ENCODE data around the gene SASH1.

Gene SASH1

GRCh38 chr6:148470606-148471465, 128.2 kb downstream of the SASH1 start:
- DNase-seq (ENCODE audit: low read depth), result no peak

GRCh38 chr6:148471624-148472159, 129.1 kb downstream of the SASH1 start:
- no peak overlapping the region for H3K4me3 ChIP-seq (ENCODE audit: control insufficient read depth, low read depth, low read length)
- DNase-seq (ENCODE audit: low read depth), result no peak
- TF ChIP-seq CTCF (conservative IDR thresholded peaks at IDR 0.05; ENCODE audit: control insufficient read depth, insufficient read depth, low read depth, low read length), result no peak

More at GRCh38 chr6:148470606-148471465, 128.2 kb downstream of the SASH1 start:
- no peak for TF ChIP-seq CTCF (conservative IDR thresholded peaks at IDR 0.05; ENCODE audit: control insufficient read depth, insufficient read depth, low read depth, low read length)
- H3K4me3 ChIP-seq (ENCODE audit: control insufficient read depth, low read depth, low read length), result no peak overlapping the region

- no peak for DNase-seq (ENCODE audit: low read depth)
- TF ChIP-seq CTCF (conservative IDR thresholded peaks at IDR 0.05; ENCODE audit: control insufficient read depth, insufficient read depth, low read depth, low read length), result no peak
- no peak overlapping the region for H3K4me3 ChIP-seq (ENCODE audit: control insufficient read depth, low read depth, low read length)
These were observed 129.8 kb downstream of the SASH1 start for GRCh38 chr6:148472171-148473105.

GRCh38 chr6:148479497-148479896, 136.9 kb downstream of the SASH1 start:
- no peak overlapping the region for H3K4me3 ChIP-seq (ENCODE audit: control insufficient read depth, low read depth, low read length)
- TF ChIP-seq CTCF (conservative IDR thresholded peaks at IDR 0.05; ENCODE audit: control insufficient read depth, insufficient read depth, low read depth, low read length), result no peak
- DNase-seq (ENCODE audit: low read depth), result no peak

GRCh38 chr6:148487461-148487860, 144.8 kb downstream of the SASH1 start:
- no peak overlapping the region for H3K4me3 ChIP-seq (ENCODE audit: control insufficient read depth, low read depth, low read length)
- DNase-seq (ENCODE audit: low read depth), result no peak
- TF ChIP-seq CTCF (conservative IDR thresholded peaks at IDR 0.05; ENCODE audit: control insufficient read depth, insufficient read depth, low read depth, low read length), result no peak

GRCh38 chr6:148491638-148492251, 149.1 kb downstream of the SASH1 start:
- H3K4me3 ChIP-seq (ENCODE audit: control insufficient read depth, low read depth, low read length), result no peak overlapping the region
- peak; percentile 64 for DNase-seq (ENCODE audit: low read depth)
- no peak for TF ChIP-seq CTCF (conservative IDR thresholded peaks at IDR 0.05; ENCODE audit: control insufficient read depth, insufficient read depth, low read depth, low read length)

Data from fibroblast of mammary gland (primary cell).